Stromal cell of bone marrow (primary cell): Measurements from ENCODE around the gene PAM16.
"Not testable (repeated sequence)": the region's sequence is repeated elsewhere in the genome, so short reads cannot be mapped to it uniquely, and the experiment has no call there.

Source experiments
- DNase-seq: peaks from one replicate; pipeline ENCODE4 v3.0.0-alpha.2; 2012; ENCODE audit warnings: low read depth

The PAM16 gene

DNA sequence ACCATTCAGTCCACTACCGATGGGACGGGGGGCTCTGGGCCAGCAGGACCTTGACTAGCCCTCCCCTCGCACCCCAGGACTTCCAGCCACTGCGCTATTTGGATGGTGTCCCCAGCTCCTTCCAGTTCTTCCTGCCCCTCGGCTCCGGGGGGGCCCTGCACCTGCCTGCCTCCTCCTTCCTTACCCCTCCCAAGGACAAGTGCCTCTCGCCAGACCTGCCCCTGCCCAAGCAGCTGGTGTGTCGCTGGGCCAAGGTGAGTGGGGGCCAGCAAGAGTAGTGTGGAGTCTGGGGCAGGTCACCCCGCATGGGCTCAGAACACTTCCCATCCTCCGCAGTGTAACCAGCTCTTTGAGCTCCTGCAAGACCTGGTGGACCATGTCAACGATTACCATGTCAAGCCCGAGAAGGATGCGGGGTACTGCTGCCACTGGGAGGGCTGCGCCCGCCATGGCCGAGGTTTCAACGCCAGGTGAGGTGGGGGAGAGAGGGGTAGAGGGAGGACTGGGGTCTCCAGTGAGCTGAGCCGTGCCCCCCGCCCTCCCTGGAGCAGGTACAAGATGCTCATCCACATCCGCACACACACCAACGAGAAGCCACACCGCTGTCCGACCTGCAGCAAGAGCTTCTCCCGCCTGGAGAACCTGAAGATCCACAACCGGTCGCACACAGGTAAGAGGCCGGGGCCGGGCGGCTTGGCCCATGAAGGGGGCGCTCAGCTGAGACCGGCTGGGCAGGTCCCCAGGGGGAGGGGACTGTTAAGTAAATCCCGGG is 16.2 kb downstream of the PAM16 start:
- DNase-seq, result no peak

DNA sequence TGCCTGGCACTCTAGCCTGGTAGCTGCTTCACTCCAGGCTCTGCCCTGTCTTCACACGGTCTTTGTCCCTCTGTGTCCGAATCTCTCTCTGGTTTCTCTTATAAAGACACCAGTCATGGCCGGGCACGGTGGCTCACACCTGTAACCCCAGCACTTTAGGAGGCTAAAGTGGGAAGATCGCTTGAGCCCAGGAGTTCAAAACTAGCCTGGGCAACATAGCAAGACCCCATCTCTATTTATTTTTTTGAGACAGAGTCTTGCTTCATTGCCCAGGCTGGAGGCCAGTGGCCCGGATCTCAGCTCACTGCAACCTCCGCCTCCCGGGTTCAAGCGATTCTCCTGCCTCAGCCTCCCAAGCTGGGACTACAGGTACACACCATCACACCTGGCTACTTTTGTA is 17.4 kb downstream of the PAM16 start:
- DNase-seq, result not testable (repeated sequence)

DNA sequence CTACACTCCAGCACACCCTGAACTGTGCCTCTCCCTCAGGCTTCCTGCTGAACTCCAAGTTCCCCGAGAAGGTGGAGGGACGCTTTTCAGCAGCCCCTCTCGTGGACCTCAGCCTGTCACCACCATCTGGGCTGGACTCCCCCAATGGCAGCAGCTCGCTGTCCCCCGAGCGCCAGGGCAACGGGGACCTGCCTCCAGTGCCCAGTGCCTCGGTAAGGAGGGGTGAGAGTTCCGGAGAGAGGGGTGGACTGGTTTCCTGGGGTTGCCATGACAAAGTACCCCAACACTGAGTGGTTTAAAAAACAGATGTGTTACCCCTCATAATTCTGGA is 17.8 kb downstream of the PAM16 start:
- DNase-seq, result no peak

DNA sequence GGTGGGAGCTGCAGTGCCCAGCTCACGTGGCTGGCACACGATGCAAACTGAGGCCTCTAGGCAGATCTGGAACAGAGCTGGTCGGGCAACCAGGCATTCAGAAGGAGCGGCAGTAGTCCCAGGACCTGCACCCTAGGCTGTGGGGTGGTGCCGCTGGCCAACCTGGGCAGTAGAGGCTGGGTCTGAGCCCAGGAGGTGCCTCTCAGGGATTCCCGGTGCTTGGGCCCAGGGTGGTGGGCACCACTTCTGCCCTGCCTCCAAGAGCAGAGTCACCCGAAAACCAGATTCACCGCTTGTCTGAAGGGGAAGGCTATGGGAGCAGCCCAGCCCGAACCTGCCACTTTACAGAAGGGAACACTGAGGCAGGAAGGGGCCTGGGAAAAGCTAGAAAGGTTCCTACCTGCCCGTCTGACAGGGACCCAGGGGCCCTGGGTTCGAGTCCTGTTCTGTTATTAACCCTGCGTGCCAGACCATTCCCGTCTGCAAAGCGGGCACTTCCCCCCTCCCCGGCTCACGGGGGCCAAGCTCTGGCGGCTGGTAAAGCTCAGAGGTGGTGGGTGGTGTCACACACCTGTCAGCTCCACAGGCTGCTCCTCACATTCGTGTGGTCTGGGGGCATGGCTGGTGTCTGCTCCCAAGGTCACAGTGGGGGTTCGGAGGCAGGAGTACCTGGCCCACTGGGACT is 18.4 kb downstream of the PAM16 start:
- no peak for DNase-seq

DNA sequence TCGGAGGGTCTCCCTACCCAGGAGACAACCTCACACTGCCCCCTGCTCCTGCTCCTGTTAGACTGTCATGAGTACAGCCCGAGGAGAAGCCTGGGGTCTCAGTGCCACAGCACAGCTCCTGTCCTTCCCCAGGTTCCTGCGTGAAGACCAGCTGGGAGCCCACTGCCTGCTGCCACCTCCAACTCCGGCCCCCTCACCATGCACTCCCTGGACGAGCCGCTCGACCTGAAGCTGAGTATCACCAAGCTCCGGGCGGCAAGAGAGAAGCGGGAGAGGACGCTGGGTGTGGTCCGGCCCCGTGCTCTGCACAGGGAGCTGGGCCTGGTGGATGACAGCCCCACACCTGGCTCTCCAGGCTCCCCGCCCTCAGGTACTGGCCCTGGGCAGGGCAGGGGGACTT is 19.0 kb downstream of the PAM16 start:
- no peak for DNase-seq

DNA sequence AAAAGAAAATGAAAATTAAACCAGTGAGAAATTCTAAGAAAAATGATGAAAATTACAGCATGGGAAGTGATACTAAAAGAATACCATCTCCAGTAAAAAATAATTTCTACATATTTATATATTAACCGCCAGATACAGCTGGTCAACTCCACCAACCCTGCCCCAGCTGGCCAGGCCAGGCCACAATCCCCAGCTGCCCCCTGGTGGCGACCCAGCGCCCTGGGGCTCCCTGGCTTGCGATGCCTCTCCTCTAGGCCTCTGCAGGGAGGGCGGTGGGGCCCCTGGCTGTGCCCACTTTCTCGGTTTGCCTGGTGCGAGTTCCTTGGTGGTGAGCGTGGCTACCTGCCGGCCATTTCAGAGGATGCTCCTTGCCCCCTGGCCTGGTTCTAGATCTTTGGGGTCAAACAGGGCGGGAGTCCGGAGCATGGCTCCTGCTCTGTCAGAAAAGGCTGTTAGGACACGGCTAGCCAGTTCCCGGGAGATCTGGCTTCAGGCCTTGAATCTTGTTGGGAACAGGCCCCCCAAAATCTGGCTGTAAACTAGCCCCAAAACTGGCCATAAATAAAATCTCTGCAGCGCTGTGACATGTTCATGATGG is 20.7 kb downstream of the PAM16 start:
- DNase-seq, result no peak

DNA sequence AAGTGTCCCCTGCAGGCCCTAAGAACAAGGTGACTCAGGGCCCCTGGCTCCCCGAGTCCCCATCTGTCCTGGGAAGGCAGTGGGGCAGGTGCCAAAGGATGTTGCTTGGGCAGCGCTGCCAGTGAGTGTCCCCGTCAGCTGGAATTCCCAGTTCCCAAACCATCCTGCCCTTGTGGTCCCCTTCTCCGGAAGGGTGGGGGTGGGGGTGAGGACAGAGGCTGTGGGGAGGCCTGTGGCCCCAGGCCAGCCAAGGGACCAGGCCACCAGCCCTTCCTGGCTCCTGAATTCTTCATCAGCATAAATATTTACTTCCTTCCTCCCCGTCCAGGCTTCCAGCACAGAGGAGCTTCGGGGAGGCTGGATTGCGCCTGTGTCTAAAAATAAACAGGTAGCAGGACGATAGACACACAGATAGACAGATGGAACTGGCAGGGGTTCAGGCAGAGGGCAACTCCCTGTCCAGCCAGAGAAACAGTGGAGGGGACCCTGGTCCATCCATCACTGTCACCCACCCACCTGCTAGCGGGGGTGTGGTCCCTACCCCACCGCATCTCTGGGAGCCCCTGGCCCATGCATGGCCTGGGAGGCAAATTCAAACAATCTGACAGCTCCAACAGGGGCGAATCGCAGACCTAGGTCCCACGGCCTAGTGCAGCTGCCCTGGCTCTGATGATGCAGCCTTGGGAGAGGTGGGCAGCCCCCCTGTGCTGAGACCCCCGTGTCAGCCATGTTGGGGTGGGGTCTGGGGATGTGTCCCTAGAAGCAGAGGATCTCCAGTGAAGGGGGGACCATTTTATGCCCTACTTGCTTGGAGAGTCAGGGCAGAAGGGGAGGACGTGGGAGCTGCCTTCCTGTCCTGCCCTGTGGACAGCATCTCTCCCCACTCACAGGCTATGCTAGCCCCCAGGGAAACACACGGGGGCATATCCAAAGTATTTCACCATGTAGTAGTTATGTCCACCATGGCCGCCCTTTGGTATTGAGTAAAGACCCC is 22.0 kb downstream of the PAM16 start:
- no peak for DNase-seq

DNA sequence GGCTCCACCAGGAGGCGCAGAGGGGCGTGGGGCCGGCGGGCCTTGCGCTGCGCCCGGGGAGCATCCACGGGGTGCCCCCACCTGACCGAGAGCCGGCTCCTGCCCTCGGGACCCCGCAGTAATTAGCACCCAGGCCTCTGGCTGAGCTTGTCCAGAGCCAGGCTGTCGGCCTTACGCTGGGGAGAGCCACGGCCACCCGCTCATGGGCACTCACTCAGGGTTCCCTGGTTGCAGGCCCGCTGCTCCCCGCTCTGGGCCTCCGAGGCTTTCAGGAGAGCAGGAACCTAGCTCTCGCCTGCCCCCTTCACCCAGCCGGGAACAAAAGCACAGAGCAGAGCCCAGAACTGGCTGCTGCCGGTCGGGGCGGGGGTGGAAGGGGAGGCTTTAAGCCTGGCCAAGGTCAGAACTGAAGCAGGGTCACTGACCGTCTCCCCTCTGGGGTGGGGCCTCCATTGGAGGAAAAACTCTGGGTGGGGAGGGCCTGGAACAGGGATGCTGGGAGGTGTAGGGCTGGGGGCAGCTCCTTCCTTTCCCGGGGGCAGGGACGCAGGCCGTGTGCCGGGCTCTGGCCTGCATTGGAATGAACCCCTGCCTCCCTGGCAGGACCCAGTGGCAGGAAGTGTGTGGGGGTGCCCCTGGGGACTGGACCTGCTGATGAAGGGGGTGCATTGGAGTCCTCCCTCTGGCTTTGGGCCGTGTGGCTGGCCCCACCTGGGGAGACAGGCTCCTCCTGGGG is 22.9 kb downstream of the PAM16 start:
- DNase-seq, result no peak

DNA sequence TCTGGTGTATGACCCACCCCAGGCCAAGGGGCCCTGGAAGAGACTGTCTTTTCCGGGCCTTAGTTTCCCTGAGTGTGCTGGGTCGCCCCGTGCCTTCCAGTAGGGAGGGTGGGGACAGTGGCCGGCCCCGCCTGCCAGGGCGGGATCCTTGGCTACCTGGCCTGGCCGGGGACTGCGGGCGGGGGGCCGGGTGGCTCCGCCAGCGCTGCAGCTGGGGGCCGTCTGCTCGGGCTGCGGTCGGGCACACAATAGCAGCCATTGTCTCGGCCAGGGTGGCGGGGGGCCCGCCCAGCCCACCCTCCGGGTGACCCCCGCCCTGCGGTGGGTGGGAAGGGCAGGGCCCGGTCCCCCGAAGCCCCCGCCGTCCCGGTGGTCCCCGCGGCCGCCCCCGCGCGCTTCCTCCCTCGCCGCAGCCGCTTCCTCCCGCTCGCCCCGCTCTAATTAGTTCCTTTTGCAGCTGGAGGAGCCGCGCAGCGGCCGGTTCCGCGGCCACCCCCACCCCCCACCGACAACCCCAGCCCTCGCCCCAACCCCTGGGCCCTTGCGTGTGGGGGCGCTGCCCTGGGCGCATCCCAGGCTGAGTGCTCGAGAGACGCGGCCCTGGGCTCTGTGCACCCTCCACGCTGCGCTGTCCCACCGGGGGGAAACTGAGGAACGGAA is 23.6 kb downstream of the PAM16 start:
- DNase-seq, result no peak

DNA sequence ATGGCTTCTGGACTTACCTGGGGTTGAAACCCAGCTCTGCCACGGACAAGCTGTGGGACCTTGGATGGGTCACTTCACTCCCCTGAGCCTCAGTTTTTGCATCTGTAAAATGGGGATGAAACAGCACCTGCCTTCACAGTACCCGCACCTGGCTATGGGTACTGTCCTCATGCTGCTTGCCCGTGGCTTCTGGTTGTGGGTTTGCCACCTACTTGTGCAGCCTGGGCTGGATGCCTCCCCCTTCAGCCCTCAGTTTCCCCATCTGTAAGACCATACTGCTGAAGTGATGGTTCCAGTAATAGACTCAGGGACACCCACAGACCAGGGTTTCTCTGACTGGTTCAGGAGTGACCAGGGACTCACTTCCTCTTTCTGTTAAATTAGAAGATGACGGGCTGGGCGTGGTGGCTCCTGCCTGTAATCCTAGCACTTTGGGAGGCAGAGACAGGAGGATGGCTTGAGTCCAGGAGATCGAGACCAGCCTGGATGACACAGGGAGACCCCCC is 25.8 kb downstream of the PAM16 start:
- DNase-seq, result no peak

DNA sequence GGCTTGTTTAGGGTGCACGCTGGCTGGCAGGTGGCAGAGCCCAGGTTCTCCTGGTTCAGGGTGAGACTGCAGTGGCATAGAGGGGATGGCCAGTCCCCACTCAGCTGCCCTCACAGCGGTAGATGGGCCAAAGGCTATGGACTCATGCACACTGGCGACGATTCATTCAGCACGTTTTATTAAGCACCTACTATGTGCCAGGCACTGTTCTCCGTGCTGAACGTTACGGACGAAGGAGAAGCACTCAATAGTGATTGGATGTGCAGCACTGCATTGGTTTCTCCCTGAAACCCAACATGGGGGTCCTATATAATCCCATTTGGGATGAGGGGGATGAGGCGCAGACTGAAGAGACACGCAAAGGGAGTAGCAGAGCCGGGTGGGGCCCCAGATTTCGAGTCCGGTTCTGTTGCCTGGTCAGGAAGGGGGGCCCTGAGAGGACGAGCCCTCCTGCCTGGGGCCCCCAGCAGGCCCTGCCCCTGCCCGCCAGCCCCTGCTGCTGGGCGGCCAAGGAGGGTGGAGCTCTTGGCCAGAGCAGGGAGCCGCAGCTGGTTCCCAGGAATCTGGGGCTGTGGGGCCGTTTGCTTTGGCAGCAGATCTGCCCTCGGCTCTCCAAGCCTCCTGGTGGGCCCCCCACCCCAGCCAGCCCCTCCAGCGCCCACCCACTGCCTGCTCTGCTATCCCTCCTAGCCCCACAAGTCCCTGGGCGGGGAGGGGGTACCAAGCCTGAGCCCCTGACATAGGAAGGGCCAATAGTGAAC is 26.4 kb downstream of the PAM16 start:
- DNase-seq, result no peak

DNA sequence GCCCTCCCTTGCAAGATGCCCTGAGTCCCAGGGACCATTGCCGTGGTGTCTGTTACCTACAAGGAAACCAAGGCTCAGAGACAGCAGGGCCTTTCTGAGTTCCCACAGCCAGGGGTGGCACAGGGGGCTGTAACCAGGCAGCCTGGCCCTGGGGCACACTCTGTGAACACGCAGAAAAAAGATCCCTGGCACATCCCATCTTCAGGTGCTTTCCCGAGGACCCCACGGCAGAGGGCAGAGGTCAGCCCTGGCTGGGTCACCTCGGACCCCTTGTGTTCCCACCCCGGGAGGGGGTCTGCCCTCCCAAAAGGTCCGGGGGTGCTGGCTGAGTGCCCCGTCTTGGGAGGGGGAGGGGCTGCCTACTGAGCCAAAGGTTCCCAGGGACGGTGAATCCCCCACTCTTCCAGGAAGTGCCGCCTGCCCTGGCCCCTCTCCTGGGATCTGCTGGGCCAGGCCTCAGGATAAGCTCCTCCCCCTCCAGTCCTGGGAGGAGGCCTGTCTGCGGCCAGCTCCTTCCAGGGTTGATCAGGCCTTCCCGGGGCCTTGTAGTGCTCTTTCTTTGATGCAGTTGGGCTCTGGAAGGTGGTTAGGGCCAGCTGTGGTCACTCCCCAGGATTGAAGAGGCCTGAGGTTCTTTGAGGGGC is 27.2 kb downstream of the PAM16 start:
- no peak for DNase-seq

DNA sequence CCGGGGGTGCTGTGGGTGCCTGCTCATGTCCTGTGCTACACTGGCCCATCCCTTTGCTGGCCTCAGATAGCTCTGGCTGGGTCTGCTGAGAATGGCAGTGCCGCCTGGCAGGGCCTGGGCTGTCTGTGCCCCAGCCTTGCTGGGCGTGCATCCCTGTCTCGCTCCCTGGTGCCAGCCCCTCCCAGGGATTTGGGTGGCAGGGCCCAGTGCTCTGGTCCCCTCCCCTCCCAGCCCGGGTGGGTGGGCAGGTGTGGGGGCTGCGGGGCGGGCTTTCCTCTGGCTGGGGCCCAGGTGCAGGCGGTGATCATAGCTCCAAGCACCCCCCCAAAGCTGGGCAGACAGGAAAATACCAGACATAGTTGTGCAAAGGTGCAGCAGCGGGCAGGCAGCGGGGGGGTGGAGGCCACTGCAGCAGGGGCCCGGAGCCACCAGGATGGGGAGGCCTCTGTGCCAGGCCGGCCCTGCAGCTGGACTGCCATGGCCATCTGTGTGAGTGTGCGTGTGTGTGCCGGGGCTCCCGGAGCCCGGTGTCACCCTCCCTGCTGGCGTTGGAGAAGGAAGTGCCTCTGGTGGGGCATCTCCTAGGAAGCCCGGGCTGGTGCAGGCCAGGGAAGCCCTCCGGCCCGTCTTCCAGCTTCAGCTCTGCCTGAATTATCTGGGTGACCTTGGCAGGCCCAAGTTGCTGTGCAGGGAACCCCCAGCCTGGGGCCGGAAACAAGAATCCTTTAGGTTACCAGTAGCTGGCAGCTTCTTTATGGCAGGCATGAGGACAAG is 27.9 kb downstream of the PAM16 start:
- no peak for DNase-seq

DNA sequence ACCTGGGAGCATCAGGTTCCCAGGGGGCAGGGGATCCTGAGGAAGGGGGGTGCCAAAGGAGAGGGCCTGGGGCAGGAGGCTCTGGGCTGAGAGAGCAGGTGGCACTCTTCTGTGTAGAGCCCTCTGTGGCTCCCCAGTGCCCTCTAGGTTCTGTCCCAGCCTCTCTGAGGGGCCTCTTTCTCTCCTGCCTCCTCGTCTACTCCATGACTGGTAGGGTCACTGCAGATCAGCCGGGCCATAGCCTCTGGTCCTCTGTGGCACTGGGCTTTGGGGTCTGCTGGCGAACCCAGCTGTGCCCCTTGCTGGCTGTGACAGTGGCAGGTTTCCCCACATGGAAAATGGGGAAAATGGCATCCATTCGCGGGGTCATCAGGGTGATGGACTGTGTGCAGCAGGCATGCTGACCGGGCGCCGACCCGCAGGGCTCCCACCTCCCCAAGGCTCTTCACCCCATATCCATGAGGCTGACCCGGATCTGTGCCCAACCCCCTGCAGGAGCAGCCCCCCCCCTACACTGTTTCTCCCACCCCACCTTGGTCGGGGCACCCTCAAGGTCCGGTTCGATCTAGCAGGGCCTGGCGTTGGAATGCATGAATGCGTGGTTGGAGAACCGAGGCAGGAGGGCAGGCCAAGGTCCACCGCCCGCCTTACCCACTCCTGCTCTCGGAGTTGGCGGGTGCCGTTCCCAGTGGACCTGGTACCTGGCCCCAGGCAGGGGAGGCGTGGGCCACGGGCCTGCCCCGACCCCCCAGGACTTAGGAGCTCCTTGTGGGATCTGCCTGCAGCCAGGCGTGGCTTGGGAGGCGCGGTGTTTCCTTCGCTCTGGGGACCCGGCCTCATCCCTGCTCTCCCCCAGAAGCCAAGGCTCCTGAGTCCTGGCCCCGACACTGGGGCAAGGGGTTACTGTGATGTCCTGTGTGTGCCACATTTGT is 28.7 kb downstream of the PAM16 start:
- DNase-seq, result no peak

DNA sequence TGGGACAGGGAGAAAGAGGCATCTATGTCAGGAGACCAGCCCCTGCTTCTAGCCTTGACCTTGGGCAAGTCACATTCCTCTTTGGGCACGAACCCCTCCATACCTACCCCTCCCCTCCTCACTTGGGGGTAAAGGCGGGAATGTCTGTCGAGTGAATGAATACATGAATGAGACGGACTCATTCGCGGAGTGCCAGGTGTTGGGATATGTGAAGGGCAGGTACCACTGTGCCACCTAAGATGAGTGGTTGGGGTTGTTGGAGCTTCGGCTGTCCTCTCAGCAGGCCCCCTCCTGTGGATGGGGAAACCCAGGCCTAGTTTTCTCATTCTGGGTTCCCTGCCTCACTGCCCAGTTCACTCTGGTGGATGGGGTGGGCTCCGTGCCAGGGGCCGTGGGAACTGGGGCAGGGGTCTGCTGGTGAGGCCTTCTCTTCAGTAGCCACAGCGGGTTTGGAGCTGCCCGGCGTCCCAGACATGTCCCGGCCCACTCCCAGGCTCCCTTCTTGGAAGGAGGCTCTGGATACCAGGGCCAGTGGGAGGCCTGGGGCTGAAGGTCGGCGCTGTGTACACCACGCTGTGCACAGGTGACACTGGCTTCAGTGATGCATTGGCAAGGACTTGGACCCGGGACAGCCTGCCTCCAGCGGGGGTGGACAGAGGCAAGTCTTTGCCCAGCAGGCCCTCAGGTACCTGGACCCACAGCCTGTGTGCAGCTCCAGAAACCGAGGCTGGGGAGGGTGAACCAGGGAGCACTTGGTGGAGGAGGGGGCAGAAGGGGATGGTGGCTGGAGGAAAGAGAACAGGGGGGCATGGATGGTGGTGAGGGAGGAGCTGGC is 29.6 kb downstream of the PAM16 start:
- no peak for DNase-seq

DNA sequence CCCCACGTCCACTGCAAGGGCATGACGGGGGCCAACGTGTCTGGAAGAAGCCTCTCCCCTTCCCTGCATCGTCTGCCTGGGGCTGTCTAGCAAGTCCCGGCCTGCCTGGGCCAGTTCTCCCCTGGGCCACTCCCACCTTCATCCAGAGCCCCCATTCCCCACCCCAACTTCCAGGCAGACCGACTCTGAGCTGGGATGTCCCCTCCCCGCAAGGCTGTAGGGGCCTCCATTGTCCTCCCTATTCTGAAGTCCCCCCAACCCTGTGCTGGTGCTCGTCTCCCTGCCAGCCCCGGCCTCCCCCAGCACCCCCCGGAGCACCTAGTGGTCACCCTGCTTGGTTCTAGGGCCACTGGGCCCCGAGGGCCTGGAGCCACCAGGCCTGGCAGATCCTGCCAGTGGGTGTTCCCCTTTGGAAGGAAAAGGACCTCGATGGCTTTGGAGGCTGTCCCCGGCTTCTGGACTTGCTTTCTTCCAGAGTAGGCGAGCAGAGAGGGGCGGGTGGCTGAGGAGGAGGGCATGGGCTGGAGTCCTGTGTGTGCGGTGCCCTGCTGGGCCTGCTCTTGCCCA is 30.5 kb downstream of the PAM16 start:
- no peak for DNase-seq
